Stimulated activated CD8-positive, alpha-beta memory T cell treated with anti-CD3 and anti-CD28 coated beads, Interleukin-7, amount 100 ng/mL, for 4 hours (primary cell): Measurements from ENCODE around the gene DCBLD1.

Experiments
- DNase-seq, 2 donors: peaks; one replicate each; pipeline ENCODE4 v3.0.0-alpha.2; 2020; ENCODE audit warnings: low read depth in 2 of 2

The DCBLD1 gene

GRCh38 chr6:117472667-117473066 lies 9.8 kb upstream of the DCBLD1 start:
- DNase-seq, result no peak

DNA sequence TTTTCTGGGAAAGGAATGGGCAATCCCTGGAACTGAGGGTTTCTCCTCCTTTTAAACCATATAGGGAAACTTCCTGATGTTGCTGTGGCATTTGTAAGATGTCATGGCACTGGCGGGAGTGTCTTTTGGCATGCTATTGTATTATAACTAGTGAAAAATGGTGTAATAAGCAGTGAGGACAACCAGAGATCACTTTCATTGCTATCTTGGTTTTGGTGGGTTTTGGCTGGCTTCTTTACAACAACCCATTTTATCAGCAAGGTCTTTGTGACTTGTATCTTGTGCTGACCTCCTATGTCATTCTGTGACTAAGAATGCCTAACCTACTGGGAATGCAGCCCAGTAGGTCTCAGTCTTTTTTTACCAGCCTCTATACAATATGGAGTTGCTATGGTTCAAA lies 9.1 kb upstream of the DCBLD1 start:
- no peak for DNase-seq

GRCh38 chr6:117477988-117478852 lies 4.3 kb upstream of the DCBLD1 start:
- DNase-seq, result no peak

DNA sequence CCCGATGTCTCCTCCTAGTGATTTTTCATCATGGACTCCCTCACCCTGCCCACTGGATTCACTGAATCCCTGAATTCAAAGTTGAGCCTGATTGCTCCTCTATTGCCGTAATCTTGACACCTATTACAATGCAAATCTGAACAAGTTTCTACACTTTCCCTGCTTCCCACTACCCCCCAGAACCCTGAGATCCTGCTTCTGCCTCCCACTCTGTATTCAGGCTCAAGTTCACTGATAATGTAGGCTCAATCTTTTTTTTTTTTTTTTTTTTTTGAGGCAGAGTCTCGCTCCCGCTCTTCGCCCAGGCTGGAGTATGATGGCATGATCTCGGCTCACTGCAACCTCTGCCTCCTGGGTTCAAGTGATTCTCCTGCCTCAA lies 3.6 kb upstream of the DCBLD1 start:
- no peak for DNase-seq

DNA sequence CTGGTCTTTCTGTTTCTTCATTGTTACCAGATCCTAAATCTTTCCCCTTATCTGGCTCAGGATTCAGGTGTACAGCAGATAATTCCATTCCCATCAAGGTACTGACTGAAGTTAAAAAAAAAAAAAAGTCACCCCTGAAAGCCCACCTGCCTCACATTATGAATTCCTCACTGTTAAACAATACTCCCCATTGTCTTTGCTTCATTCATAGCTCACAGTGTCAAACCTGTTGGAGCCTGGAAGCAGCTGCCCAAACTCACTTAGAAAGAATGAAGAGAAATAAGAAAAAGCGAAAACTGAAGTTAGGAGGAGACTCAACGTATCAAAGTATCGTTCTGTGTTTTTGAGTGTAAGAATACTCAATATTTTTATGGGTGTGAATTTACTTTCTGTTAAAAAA lies 1.8 kb upstream of the DCBLD1 start:
- no peak for DNase-seq

DNA sequence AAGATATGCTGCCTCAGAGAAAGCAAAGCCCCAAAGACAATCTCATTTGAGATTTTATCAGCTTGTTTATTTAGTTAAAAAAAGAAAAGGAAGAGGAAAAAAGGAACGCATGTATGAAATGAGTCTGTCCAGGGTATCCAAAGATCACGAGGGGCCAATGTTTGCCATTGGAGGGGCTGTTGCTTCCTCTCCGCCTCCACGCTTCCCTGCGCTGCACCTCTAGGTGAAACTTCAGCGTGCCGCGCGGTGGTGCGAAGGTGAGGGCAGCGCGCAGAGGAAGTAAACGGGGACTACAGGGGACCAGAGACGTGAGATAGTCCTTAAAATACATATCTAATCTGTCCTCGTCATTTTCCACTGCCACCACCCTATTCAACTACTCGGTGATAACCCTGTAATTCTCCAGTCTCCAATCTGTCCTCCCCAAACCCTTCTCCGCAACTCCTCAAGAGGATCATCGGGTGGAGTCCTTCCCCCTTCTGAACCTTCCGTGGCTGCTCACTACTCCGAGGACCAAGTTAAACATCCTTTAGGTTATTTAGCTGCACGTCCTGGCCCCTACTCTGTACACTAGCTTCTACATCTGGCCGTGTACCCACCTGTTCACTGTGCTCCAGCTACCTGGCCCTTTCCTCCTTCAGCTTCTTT lies 1.1 kb upstream of the DCBLD1 start:
- DNase-seq, result no peak

DNA sequence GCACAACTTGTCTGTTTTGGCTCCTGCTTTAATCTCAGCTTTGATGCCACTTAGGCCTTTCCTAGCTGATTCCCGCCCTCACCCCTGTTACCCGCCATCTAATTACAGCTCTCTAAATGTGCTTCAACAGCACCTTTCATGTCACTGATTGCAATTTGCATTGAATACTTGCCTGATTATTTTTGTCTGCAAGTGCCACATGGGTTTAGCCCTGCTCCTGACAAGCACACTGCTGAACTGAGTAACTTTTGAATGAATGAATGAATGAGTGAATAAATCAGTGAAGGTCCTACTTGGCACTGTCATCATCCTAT lies 591 bp upstream of the DCBLD1 start:
- DNase-seq, result no peak

DNA sequence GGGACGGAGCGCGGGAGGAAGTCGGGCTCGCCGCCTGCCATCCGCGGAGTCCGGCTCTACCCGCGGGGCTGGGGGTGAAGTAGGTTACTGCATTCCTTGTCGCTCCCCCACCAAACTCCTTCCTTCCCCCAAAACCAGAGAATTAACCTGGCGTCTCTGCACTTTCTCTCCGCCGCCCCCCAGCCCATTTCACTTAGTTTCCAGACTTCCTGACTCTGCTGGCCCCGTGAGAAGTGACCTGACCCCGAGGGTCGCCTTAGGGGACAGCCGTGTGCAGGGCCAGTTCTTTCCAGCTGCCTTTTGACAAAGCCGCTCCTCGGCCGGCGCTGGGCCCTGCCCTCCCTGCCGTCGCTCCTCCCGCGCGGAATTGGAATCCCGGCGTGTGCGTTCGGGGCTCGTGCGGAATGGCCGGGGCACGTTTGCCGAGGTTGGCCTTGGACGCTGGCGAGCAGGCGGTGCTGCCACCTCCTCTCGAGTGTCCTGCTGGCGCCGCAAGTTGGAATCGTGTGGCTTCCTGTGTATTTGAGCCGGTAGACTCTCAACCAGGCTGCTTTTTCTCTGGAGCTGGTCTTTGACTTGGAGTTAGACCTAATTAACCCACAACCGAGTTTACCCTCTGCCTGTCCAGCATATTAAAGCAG lies 650 bp downstream of the DCBLD1 start:
- no peak for DNase-seq

GRCh38 chr6:117483645-117484016 lies 1.2 kb downstream of the DCBLD1 start:
- no peak for DNase-seq

DNA sequence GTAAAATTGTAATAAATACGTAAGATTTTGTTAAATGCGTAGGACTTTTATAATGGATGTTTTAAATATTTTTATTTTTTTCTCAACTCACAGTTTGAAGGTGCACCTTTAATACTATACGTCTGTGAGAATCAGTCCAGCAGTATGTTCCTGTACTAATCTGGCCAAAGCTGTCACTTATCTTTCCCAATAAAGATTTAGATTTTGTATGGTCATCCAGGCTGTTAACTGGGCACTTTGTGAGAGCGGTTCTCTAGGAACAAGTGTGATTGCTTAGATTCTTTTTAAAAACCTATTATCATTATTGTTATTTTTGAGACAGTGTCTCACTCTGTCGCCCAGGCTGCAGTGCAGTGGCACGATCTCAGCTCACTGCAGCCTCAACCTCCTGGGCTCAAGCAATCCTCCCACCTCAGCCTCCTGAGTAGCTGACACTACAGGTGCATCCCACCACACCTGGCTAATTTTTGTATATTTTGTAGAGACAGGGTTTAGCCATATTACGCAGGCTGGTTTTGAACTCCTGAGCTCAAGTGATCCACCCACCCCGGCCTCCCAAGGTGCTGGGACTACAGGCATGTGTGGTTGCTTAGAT lies 1.7 kb downstream of the DCBLD1 start:
- DNase-seq, result no peak

DNA sequence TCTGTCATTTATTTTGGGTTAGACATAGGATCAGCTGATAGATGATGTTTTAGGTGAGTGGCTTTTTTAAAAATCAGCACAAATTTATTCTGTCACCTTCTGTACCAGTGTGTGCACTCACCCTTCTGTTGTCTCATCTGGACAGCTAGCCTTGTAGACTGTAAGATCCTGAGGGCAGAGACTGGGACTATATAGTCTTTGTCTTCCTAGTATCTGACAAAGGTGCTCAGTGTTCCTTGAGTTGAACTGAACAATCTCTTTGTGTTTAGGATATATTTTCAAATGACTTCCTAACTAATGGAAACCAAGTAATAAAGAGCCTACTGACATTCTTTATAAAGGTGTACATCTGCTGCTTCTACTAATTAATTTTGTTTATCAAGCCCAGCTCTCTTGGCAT lies 3.0 kb downstream of the DCBLD1 start:
- DNase-seq, result no peak

GRCh38 chr6:117487821-117488220 lies 5.3 kb downstream of the DCBLD1 start:
- DNase-seq, result no peak

- no peak for DNase-seq
Measured at GRCh38 chr6:117489003-117489402, 6.5 kb downstream of the DCBLD1 start.

DNA sequence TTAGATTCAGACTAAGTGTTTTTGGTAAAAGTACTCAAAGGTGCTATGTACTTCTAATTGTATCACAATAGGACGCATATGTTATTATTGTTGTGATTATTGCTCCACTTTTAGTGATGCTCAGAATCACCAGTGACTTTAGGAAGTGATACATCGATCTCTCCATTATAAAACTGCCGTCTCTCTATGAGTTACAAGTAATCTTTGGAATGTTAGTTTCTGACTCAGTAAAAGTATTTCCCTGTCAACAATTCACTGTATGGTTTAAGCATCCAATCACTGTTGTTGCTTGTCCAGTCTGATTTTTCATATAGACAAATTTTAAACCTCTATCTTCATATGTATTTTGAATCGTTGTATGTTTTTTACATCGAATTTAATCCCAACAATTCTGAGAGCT lies 9.4 kb downstream of the DCBLD1 start:
- no peak for DNase-seq

- DNase-seq, result no peak
Measured at GRCh38 chr6:117493470-117493869, 11.0 kb downstream of the DCBLD1 start.

- no peak for DNase-seq
Measured at GRCh38 chr6:117494283-117494682, 11.8 kb downstream of the DCBLD1 start.

GRCh38 chr6:117494694-117495318 lies 12.3 kb downstream of the DCBLD1 start:
- no peak for DNase-seq

DNA sequence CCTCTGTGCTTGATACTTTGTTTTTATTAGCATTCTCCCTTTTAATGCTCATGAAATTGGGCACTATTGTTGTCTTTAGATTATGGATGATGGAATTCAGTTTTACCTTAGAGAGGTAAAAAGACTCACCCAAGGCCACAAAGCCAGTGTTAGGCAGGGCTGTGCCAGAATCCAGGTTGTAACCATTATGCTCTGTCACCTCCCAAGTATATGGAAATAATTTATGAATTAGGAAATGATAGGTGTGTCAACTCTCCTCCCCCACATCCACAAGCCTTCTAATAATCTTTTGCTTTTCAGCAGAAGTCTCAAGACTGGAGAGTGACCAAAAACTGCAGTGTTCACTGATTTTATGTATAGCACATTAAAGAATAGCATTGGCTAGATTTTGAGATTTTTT lies 13.0 kb downstream of the DCBLD1 start:
- DNase-seq, result no peak

DNA sequence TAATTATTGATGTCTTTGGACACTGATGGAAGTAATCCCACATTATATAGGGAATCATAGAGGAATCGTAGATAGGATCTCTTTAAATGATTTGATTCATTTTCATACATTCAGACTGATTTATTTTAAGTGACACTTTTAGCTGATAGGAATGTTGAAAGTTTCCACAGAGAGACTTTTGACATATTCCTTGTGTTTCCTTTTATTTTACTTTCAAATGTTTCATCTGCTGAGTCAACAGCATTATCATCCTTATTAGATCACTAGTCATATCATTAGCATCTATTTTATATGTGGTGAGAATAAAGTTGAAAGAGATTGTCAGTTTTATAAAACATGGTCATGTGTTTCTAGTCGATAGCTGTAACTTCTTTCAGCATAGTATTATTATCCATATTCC lies 13.4 kb downstream of the DCBLD1 start:
- no peak for DNase-seq

- DNase-seq, result no peak
Measured at GRCh38 chr6:117496383-117496990, 14.0 kb downstream of the DCBLD1 start.

DNA sequence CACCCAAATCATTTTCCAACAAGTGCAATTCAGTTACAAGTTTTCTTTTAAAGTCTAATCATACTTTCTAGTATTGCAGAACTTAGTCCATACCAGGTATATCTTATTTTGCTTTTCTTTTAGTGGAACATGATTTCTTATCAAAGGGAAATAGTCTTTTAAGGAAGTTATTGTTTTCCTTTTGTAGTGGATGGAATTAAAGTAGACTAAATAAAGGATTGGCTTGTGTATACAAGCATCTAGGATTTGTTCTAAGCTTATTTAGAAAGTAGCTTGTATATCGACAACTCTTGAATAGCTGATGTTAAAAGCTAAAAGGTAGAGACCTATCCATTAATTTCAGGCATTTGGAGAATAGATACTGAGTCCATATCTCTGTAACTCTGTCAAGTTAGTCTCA lies 14.8 kb downstream of the DCBLD1 start:
- DNase-seq, result no peak

- no peak for DNase-seq
Measured at GRCh38 chr6:117498159-117498558, 15.7 kb downstream of the DCBLD1 start.
